ENCODE data around the gene PLCD1.

DNA sequence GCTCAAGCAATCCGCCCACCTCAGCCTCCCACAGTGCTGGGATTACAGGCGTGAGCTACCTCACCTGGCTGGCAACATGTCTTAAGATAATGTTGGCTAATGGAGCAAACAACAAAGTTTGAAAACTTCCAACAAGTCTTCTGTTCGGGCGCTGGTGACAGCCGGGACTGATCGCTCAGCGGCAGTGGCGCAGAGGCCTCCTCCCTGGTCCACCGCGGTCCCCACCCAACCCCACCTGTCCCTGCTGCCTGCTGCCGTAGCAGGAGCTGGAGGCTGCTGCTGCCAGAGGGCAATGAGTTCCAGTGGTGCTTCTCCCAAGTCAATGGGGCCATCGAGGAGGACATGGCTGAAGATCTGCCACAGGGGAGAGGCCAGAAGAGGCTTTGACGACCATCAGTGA is 21.7 kb upstream of the PLCD1 start:
- TF ChIP-seq, protein P1, sequence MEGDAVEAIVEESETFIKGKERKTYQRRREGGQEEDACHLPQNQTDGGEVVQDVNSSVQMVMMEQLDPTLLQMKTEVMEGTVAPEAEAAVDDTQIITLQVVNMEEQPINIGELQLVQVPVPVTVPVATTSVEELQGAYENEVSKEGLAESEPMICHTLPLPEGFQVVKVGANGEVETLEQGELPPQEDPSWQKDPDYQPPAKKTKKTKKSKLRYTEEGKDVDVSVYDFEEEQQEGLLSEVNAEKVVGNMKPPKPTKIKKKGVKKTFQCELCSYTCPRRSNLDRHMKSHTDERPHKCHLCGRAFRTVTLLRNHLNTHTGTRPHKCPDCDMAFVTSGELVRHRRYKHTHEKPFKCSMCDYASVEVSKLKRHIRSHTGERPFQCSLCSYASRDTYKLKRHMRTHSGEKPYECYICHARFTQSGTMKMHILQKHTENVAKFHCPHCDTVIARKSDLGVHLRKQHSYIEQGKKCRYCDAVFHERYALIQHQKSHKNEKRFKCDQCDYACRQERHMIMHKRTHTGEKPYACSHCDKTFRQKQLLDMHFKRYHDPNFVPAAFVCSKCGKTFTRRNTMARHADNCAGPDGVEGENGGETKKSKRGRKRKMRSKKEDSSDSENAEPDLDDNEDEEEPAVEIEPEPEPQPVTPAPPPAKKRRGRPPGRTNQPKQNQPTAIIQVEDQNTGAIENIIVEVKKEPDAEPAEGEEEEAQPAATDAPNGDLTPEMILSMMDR (IDR thresholded peaks at IDR 0.05): no peak
- no peak for TF ChIP-seq ZFX (IDR thresholded peaks at IDR 0.05; ENCODE audit: borderline replicate concordance)
